Uterus (tissue), 4 donors: ENCODE measurements around the gene ZFYVE28. TPM values are rescaled to one million over a fixed set of nuclear protein-coding genes. Genes with fewer than 3 reads are reported as not detected.

Experiments used
- DNase-seq, 2 donors: peaks; one replicate each; pipeline ENCODE4 v3.0.0-alpha.2; 2019 to 2020
- H3K27ac ChIP-seq, 2 donors: fragments of 200-600 bp; sonication (generic); 1 replicate in 1 of 2; 2 replicates in 1 of 2; pipeline ENCODE4 v1.5.1; 2016 to 2018
- H3K27me3 ChIP-seq, 2 donors: fragments of 200-600 bp; sonication (generic); one replicate each; pipeline ENCODE4 v1.5.1; 2018 to 2019; ENCODE audit warnings: control low read depth in 1 of 2
- H3K36me3 ChIP-seq, 2 donors: fragments of 200-600 bp; sonication (generic); one replicate each; pipeline ENCODE4 v1.5.1; 2019; ENCODE audit warnings: control low read depth in 1 of 2
- H3K4me1 ChIP-seq, 2 donors: fragments of 200-600 bp; sonication (generic); one replicate each; pipeline ENCODE4 v1.5.1; 2018 to 2019; ENCODE audit warnings: control low read depth in 1 of 2
- H3K4me3 ChIP-seq, 2 donors: fragments of 200-600 bp; sonication (generic); 1 replicate in 1 of 2; 2 replicates in 1 of 2; pipeline ENCODE4 v1.5.1; 2018 to 2019; ENCODE audit warnings: mild to moderate bottlenecking in 1 of 2
- H3K9me3 ChIP-seq, 2 donors: fragments of 200-600 bp; sonication (generic); one replicate each; pipeline ENCODE4 v1.5.1; 2019; ENCODE audit warnings: control low read depth in 1 of 2
- CTCF ChIP-seq, 4 experiments: fragments of 200-600 bp in 2 of 4; fragments of 450-650 bp in 2 of 4; sonication (generic) in 2 of 4; IDR thresholded peaks; one replicate each; pipeline ENCODE4 v1.5.1; 2016 to 2019; ENCODE audit warnings: antibody characterized with exemption in 4 of 4, mild to moderate bottlenecking in 2 of 4, moderate library complexity in 1 of 4
- POLR2A ChIP-seq, 2 donors: fragments of 450-650 bp; IDR thresholded peaks; one replicate each; pipeline ENCODE4 v1.6.1; 2016; ENCODE audit warnings: antibody characterized with exemption in 2 of 2, mild to moderate bottlenecking in 1 of 2, moderate library complexity in 1 of 2
- intact Hi-C: fragments of 100-400 bp; cut with DNase I; formaldehyde crosslinking; loops from one replicate; pipeline ENCODE4 v1.15.1; 2023; ENCODE audit warnings: low total_unique reads
- total RNA-seq, 4 donors: library from RNA; depleted of rRNA in 3 of 4; stranded (reverse); fragments of >200 nt in 3 of 4; gene quantifications; one replicate each; pipeline versions ENCODE4 v1.1.0 to v1.2.4, GENCODE V29; 2014 to 2023
- donor health status: DM: yes; HTN: yes; CAD: no.

Gene ZFYVE28
- total RNA-seq, 4 donors from 2014 or later: 5.4 to 16.7 (median 13.4) TPM

- DNase-seq: peak; percentile 99
- Histone ChIP-seq H3K9me3 (no peaks in the 10 kb centered on the region), H3K4me1 (peaks cover 0 to 41% of the 10 kb centered on the region in 2 donors), H3K4me3 (peak overlapping the region; percentile 28 to 54), H3K27me3 (no peaks in the 10 kb centered on the region), H3K36me3 (no peaks in the 10 kb centered on the region), H3K27ac (peak overlapping the region; percentile 86 to 93)
- peak; percentile 94 to 97 for TF ChIP-seq POLR2A (IDR thresholded peaks at IDR 0.05)
- peak in 1 of 4 experiments; percentile 9 for TF ChIP-seq CTCF (IDR thresholded peaks at IDR 0.05)
- intact Hi-C loops: loop anchor here (10.0 kb wide), 1 partner anchor 142 kb away; no protein-coding TSS in a partner anchor
Measured at GRCh38 chr4:2262145-2262943, 156.1 kb downstream of the ZFYVE28 start.

GRCh38 chr4:2261853-2262144 lies 156.6 kb downstream of the ZFYVE28 start, which contains the start of gene MXD4:
Gene MXD4, minus strand, starts transcription at chr4:2262109. Its CDS starts 129 bp downstream, at chr4:2261980.
- no peak for DNase-seq
- H3K36me3 ChIP-seq: no peaks in the 10 kb centered on the region
- intact Hi-C loops: loop anchor here (10.0 kb wide), 1 partner anchor 143 kb away; no protein-coding TSS in a partner anchor
- H3K4me1 ChIP-seq: peaks cover 0 to 45% of the 10 kb centered on the region in 2 donors
- TF ChIP-seq POLR2A (IDR thresholded peaks at IDR 0.05): peak in 1 of 2 donors; percentile 85
- TF ChIP-seq CTCF (IDR thresholded peaks at IDR 0.05): no peak
- H3K27ac ChIP-seq: peak within 1 kb of the TSS; percentile 93
- no peaks in the 10 kb centered on the region for H3K9me3 ChIP-seq
- no peaks in the 10 kb centered on the region for H3K27me3 ChIP-seq
- peak within 1 kb of the TSS; percentile 85 to 91 for H3K4me3 ChIP-seq

- intact Hi-C loops: loop anchor here (10.0 kb wide), 1 partner anchor 144 kb away; no protein-coding TSS in a partner anchor
- H3K9me3 ChIP-seq: no peaks in the 10 kb centered on the region
- no peaks in the 10 kb centered on the region for H3K36me3 ChIP-seq
- peak overlapping the region; percentile 85 to 91 for H3K4me3 ChIP-seq
- H3K27me3 ChIP-seq: no peaks in the 10 kb centered on the region
- peak overlapping the region; percentile 89 to 93 for H3K27ac ChIP-seq
- peaks cover 4 to 45% of the 10 kb centered on the region in 2 donors for H3K4me1 ChIP-seq
- no peak for TF ChIP-seq POLR2A (IDR thresholded peaks at IDR 0.05)
- no peak for TF ChIP-seq CTCF (IDR thresholded peaks at IDR 0.05)
- peak; percentile 42 to 51 for DNase-seq
Measured at GRCh38 chr4:2261110-2261852, 157.2 kb downstream of the ZFYVE28 start.

GRCh38 chr4:2260344-2261109 lies 157.9 kb downstream of the ZFYVE28 start:
- TF ChIP-seq CTCF (IDR thresholded peaks at IDR 0.05): no peak
- TF ChIP-seq POLR2A (IDR thresholded peaks at IDR 0.05): no peak
- intact Hi-C loops: loop anchor here (10.0 kb wide), 1 partner anchor 144 kb away; no protein-coding TSS in a partner anchor
- Histone ChIP-seq H3K27ac (peak overlapping the region; percentile 89 to 93), H3K4me1 (peaks cover 9 to 45% of the 10 kb centered on the region in 2 donors), H3K4me3 (peak overlapping the region; percentile 85 to 91), H3K9me3 (no peaks in the 10 kb centered on the region), H3K27me3 (no peaks in the 10 kb centered on the region), H3K36me3 (no peaks in the 10 kb centered on the region)
- DNase-seq: peak; percentile 18 to 23
